HG03469 (cell line): ENCODE results near the gene KLHL40.

Source experiments
- ATAC-seq: cut with Tn5 transposase; IDR thresholded peaks from one replicate; pipeline ENCODE4 v1.9.1; 2021; ENCODE audit warnings: mild to moderate bottlenecking, moderate library complexity, moderate number of reproducible peaks; ENCODE audit not compliant: unreplicated experiment

The KLHL40 gene

GRCh38 chr3:42656680-42657610, 28.4 kb upstream of the KLHL40 start:
- no peak for ATAC-seq

DNA sequence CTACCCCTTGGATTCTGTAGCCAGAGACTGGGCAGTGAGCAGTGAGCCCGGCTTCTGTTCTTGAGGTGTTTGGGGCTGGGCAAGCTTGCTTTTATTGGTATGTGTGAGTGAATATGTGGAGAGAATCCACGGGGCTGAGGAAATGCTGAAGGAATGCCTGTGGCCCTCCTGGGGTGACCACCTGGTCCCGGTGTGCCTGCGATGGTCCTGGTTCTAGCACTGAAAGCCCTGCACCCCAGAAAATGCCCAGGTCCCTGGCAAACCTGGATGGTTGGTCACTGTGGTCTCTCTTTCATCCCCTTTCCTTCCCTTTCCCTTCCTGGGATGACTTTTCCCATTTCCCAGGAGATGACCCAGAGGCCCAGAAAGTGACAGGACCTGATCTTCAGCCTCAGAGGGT, 27.7 kb upstream of the KLHL40 start:
- no peak for ATAC-seq

DNA sequence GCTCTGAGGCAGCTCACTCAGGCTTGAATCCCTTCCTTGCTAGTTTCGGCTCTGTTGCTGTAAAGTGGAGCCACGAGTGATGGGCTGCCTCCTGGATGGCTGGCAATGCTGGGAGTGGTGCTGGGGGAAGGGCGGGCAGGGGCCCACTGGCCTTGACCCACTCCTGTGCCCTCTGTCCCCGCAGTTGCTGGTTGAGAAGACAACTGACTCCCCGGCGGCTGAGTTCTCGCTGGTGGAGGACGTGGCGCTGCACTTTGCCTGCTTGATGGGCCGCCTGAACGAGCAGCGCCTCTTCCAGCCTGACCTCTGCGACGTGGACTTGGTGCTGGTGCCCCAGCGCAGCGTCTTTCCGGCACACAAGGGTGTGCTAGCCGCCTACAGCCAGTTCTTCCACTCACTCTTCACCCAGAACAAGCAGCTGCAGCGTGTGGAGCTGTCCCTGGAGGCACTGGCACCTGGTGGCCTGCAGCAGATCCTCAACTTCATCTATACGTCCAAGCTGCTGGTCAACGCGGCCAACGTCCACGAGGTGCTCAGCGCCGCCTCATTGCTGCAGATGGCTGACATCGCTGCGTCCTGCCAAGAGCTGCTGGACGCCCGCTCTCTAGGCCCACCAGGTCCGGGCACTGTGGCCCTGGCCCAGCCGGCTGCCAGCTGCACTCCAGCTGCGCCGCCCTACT, 27.1 kb upstream of the KLHL40 start:
- ATAC-seq = no peak

DNA sequence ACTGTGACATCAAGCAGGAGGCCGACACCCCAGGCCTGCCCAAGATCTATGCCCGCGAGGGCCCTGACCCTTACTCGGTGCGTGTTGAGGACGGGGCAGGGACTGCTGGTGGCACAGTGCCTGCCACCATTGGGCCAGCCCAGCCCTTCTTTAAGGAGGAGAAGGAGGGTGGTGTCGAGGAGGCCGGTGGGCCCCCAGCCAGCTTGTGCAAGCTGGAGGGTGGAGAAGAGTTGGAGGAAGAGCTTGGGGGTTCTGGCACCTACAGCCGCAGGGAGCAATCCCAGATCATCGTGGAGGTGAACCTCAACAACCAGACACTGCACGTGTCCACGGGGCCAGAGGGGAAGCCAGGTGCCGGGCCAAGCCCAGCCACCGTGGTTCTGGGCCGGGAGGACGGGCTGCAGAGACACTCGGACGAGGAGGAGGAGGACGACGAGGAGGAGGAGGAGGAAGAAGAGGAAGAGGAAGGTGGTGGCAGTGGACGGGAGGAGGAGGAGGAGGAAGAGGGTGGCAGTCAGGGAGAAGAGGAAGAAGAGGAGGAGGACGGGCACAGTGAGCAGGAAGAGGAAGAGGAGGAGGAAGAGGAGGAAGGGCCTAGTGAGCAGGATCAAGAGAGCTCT, 26.5 kb upstream of the KLHL40 start:
- ATAC-seq = no peak

DNA sequence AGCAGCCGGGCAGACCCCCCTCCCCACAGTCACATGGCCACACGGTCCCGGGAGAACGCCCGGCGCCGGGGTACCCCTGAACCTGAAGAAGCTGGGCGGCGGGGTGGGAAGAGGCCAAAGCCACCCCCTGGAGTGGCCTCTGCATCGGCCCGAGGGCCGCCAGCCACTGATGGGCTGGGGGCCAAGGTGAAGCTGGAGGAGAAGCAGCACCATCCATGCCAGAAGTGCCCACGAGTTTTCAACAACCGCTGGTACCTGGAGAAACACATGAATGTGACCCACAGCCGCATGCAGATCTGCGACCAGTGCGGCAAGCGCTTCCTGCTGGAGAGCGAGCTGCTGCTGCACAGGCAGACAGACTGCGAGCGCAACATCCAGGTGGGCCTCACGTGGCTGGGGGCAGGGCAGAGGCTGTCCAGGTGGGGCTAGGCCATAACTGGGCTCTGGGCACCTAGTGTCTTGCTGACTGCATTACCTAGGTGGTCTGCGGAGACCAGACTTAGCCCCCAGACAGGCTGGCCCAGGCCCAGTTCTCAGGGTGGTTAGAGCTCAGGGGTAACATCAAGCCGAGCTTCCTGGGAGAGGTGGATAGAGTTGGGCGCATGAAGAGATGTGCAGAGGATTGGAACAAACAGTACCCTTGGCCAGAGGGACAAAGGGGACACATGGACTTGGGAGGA, 25.7 kb upstream of the KLHL40 start:
- no peak for ATAC-seq

DNA sequence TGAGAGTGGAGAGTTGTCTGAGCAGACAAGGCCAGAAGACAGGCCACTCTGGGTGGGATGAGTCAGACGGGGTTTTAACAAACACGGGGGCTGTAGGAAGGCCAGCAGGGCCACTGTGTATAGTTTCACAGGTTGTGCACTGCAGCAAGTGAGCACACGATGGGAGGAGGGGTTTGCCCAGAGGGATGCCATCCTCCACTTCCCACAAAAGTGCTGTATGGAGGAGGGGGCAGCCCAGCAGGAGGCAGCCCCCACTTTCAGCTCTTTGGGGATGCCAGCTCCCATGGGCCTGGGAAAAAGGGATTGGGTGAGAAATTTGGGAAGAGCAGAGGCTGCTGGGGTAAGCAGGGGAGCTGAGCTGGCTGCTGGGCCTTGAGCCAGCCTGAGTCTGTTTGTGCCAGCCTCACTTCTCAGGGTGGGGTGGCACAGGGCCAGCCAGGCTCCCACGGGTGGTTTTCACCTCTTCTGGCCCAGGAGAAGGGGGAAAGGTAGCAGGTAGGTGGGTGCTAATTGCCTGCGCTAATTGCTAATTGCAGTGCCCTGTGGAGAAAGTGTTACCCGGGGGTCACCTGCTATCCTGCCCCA, 25.1 kb upstream of the KLHL40 start:
- ATAC-seq = no peak

DNA sequence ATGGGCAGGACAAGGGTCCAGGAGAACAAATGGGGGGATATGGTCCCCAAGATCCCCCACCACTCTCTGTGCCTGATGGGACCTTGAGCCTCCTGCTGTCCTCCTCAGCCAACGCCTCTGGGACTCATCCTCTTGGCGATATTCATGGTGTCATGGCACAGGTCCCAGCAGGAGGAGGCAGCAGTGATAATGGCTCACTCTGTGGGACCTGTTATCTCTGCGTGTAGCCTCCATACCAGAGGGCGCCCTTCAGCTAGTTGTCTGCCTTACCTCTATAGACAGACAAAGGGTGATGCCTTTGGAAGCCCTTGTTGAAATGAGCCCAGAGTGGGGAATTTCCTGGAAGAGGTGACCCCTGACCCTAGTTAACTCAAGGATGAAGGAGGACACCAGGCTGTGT, 24.4 kb upstream of the KLHL40 start:
- no peak for ATAC-seq

- no peak for ATAC-seq
Observed at GRCh38 chr3:42661593-42662022, 23.7 kb upstream of the KLHL40 start.

DNA sequence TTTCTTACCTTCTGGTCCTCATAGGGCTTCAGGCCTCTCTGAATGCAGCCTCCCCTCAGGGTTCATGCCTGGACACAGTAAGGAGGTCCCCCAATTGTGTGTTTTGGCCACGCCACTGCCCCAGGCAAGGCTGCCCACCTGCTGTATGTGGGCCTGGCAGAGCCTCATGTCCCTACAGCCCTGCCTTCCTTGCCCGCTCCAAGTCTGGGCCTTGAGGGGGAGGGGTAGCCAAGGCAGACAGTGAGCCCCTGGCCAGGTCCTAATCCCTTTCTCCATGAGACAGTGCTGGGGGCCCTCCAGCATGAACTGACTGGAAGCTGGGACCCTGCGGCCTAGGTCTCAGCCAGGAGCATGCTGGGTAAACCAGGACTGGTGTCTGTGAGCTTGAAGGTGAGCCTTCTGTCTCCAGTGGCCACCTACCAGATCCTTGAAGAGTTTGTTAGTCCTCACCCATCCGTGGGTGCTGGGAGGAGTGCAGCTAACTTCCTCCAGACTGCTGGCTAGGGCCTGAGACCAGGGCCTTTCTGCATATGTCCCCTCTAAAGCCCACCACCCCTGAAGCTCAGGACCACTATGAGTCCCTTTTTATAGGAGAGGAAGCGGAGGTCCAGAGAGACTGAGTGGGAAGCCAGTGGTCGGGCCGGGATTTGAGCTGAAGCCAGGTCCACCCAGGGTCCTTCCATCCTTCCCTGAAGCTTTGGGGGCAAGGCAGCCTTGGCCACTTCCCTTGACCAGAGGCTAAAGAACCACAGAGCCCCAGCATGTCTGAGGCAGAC, 23.1 kb upstream of the KLHL40 start:
- ATAC-seq = no peak

DNA sequence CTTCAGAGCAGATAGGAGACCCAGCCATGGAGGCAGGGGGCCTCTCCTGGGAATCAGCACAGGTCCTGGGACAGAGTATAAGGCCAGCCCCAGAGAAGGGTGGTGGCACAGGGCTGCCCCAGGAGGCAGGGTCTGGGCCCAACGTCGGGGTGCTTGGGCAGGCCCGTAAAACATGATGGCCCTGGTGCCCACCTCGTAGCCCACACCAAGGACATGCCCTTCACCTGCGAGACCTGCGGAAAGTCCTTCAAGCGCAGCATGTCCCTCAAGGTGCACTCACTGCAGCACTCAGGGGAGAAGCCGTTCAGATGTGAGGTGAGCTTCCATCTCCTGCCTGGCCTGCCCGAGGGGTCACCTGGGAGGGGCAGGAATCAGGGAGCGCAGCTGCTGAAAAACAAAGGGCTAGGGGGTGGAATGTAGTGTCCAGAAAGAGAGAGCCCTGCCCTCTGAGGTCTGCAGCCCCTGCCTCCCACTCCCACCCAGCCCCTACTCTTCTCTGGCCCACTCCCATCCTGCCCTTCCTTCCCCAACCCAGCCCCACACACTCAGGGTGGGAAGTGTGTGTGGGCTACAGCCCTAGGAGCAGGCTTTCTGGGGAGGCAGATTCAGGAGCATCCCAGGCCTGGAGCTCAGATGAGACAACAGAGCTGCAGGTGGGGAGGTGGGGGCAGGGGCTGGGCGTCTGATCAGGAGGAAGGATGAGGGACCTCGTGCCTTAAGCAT, 22.4 kb upstream of the KLHL40 start:
- no peak for ATAC-seq

DNA sequence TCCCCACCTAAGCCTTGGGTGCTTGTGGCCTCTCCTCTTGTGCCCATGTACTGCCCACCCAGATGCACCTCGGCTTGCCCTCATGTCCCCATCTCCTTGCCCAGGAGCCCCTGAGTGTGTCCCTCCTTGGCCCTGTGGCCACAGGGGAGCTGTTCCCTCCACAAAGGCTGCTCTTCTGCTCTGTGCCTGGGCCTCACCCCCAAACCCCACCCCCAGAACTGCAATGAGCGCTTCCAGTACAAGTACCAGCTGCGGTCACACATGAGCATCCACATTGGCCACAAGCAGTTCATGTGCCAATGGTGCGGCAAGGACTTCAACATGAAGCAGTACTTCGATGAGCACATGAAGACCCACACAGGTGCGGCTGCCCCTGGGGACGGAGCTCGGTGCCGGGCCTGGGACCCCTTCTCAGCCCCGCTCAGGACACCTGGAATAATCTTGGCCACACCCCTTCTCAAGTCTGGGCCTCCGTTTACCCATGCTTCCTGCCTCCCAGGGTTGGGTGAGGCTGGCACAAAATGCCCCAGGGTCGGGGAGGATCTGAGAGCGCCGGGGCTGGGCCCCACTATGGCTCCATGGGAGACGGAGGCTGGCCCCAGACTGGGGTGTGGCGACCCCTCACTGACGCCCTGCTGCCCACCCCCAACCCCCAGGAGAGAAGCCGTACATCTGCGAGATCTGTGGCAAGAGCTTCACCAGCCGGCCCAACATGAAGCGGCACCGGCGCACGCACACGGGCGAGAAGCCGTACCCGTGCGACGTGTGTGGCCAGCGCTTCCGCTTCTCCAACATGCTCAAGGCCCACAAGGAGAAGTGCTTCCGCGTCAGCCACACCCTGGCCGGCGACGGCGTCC, 21.5 kb upstream of the KLHL40 start:
- ATAC-seq = no peak

DNA sequence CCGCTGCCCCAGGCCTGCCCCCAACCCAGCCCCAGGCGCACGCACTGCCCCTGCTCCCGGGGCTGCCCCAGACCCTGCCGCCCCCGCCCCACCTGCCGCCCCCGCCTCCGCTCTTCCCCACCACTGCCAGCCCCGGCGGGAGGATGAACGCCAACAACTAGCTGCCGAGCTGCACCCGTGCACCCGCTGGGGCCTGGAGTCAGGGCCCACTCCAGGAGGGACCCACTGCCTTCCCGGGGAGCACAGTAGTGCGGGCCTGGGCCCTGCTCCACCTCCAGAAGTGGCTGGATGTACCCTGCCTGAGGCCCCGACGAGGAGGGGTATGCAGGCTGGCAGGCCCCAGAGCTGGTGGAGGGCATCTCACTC, 20.9 kb upstream of the KLHL40 start:
- no peak for ATAC-seq

GRCh38 chr3:42665050-42665878, 20.1 kb upstream of the KLHL40 start:
- no peak for ATAC-seq

DNA sequence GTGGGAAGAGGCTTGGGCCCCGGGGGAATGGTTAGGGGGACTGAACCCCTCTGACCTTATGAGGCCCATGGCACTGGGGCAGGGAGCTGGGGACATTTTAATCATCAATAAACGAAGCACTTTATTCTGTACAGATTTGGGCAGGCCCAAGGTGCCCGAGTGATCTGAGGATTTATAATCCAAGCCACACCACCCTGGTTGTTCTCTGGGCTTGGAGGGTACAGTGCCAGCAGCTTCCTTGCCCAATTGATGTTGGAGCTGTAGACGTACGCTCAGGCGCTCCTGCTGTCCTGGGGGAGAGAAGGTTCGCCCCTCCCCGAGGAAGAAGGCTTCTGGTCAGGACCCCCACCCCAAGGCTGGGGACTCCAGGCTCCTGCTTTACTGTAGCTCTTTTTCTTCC, 19.3 kb upstream of the KLHL40 start:
- no peak for ATAC-seq

- no peak for ATAC-seq
Observed at GRCh38 chr3:42666577-42666998, 18.7 kb upstream of the KLHL40 start.

GRCh38 chr3:42667096-42667522, 18.2 kb upstream of the KLHL40 start:
- no peak for ATAC-seq

DNA sequence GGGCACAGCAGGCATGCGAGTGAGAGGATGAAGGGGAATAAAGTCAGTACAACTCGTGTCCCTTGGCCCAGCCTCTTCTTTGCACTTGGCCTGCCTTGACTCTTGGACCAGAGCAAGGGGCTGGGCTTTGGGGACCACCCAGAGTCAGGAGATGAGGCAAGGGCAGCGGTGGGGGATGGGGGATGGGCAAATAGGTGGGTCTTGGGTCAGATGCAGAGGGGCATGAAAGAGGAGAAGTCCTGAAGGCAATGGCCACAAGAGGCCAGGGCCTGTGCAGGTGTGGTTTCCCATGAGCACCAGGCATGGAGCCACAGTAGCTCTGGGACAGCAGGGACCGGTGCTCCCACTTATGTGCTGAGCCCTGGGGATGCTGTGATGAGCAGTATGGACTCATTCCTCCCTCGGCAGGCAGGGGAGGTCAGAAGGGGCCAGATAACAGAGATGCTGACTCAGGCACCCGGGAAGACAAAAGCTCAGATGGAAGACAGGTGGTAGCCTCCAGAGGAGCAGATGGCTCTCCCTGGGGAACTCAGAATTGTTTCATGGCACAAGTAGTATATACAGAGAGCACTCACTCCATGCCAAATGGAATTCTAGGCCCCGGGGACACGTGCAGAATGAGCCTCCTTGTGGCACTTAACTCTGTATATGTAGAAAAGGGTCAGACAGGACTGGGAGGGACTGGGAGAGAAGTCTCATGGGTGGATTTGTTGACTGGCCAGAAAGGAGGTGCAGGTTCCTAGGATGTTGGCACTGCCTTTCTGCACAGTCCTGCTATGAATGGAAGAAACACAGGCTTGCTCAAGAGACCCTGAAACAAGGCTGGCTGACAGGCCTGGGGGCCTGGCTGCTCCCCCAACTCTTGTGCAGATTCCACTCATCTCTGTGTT, 17.6 kb upstream of the KLHL40 start:
- ATAC-seq = no peak
